MV-4-11 (cell line): Measurements from ENCODE around the gene FRZB.
"Not testable (repeated sequence)": the region's sequence is repeated elsewhere in the genome, so short reads cannot be mapped to it uniquely, and the experiment has no call there.

Experiments used
- DNase-seq: peaks from one replicate; lab custom pipeline; 2025; lab: John Stamatoyannopoulos, UW

Gene FRZB, protein sequence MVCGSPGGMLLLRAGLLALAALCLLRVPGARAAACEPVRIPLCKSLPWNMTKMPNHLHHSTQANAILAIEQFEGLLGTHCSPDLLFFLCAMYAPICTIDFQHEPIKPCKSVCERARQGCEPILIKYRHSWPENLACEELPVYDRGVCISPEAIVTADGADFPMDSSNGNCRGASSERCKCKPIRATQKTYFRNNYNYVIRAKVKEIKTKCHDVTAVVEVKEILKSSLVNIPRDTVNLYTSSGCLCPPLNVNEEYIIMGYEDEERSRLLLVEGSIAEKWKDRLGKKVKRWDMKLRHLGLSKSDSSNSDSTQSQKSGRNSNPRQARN

DNA sequence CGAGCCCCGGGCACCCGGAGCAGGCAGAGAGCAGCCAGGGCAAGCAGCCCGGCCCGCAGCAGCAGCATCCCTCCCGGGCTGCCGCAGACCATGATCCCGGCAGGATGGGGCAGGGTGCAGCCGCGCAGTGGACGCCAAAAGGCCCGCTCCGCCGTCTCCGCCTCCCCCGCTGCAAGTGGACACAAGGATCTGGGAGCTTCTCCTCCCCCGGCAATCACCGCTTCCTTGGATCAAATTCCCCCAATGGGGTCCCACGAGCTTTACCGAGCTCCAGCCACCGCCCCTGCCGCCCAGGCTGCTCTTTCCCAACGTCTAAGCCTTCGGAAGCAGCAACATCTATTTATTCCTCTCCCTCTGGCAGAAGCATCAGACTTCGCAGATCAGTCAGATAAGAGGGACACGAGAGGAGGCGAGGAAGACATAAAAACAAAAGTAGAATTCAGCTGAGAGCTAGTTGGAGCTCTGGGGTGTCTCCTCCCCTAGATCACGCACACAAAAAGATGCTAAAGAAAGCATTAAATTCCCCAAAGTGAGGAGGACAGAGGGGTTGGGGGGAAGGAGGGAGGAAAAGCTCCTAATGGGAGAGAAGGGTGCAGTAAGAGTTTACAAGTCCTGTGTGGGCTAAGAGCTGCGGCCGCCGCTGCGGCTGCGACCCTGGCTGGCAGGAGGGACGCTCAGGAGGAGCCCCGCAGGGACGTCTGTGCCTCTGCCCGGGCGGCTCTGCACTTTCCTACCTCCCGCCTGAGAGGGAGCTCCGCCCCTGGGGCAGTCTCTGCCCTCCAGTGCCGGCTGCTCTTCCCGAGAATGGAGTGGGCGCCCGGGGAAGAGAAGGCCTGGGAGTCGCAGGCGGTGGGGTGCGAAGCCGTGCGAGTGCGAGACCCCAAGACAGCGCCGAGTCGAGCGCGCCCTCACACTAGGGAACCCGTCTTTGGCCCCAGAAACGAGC is at the start of gene FRZB:
Gene FRZB, minus strand, starts transcription at position 177 of the 946 bp plus-strand sequence. Its CDS starts 85 bp downstream, at position 92.
- no peak for DNase-seq

DNA sequence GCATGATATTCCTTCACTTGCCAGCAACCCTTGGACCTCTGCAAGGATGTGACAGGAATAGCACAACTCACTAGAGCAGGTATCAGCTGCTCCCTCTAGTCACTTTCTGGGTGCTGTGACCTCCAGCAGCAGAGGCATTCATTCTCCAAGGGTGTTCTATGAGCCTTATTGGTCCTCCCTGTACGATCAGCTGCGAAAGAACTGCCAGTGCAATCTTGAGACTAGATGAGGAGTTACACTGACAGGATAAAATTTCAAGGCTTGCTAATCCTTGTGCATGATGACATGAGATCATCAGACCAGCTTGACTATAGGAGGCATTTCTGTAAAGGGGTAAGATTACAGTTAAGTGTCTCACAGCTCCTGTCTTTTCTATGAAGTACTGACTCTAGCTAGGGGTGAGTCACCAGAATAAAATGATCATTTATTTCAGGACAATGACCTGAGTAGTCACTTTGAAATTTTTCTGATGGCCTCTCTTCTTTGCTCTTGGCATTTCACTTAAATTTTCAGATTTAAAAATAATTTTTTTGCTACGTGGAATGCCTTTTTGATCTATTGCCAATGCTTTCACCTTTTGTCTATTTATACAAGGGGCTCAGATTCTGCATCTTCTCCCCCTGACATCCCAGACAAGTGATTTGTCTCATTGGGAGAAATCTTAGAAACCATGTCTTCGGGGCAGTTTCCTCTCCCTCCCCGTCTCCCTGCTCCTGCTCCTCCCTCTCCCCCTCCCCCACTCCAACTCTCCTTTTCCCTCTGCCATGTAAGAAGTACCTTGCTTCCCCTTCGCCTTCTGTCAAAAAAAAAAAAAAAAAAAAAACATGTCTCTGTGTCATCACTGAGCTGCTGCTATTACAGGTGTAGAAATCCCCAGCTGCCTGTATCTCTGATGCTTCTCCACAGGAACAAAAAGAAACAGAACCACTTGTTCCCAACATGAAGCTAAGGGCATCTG is 49.2 kb upstream of the FRZB start:
- DNase-seq = no peak

- no peak for DNase-seq
These were observed 48.4 kb upstream of the FRZB start for GRCh38 chr2:182914852-182915251.

DNA sequence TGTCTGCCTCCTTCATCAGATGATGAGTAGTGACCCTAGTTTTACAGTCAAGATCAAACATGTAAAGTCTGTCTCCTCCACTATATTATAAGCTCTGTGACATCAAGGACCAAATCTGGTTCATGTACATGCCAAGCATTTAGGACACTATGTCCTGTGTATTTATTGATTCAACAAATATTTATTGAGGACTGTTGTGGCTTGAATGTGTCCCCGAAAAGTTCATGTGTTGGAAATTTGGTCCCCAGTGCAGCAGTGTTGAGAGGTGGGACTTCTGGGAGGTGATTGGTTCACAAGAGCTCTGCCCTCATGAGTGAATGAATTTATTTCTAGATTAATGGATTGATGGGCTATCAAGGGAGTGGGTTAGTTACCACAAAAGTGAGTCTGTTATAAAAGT is 46.6 kb upstream of the FRZB start:
- DNase-seq = no peak

DNA sequence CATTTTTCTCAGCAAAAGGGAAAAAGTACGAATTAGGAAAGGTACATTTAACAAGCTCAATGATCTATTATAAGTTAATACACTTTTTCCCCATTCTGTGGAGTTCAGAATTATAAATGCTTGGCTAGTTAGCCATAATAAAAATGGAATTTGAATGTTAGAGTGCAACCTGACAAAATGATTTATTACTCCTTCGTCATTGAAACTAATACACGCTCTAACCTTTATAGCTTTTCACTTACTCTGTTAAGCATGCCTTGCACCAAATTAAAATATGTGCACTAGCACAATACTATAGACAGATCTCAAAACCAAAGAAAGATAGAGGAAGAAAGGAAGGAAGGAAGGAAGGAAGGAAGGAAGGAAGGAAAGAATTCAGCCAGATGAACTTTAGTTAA is 46.1 kb upstream of the FRZB start:
- DNase-seq = no peak

DNA sequence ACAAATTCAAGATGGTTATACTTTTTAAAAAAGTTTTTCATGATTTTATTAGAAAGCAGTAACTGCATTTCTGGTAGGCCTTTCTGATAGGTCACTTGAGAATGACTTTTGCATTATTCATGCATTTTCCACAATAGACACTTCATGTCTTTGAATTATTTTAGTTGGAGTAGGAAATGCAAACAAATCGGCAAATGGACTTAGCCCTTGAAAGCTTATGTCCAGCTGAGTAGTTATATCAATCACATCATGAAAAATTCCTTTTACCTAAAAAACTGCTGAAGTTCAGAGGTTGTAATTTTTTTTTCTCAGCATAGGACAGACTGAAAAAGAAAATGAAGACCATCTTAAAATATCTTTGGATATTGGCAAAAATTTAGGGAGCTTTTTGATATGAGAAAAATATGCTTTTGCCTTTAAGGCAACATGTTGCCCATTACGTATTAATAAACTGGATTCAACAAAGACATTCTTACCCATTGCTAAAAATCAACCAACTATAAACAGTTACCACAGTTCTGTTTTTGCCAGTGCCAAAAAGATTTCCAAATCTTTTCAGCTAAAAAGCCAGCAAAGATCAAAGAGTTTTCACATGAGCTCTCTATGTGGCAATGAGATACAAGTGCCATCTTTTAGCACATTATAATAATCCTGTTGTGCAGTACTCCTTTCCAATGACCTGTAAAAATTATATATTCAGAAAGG is 45.5 kb upstream of the FRZB start:
- no peak for DNase-seq

- no peak for DNase-seq
These were observed 44.5 kb upstream of the FRZB start for GRCh38 chr2:182910965-182911364.

- no peak for DNase-seq
These were observed 40.8 kb upstream of the FRZB start for GRCh38 chr2:182907081-182907830.

DNA sequence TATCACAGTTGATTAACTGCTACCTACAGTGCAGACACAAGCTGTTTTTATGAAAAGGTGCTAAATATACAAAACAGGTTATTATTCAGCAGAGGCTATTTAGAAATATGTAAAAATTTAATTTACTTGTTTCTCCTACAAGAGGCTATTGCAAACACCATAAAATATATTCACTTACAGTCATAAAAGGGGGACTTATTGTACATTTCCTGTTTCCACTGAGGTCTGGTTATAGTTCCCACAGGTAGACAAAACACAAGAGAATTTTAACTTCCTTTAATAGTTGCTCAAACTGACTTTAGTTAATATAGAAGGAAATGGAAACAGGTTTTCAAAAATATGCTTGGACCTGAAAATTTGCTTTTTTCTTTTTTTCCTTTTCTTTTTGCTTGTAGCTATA is 40.0 kb upstream of the FRZB start:
- DNase-seq = no peak

DNA sequence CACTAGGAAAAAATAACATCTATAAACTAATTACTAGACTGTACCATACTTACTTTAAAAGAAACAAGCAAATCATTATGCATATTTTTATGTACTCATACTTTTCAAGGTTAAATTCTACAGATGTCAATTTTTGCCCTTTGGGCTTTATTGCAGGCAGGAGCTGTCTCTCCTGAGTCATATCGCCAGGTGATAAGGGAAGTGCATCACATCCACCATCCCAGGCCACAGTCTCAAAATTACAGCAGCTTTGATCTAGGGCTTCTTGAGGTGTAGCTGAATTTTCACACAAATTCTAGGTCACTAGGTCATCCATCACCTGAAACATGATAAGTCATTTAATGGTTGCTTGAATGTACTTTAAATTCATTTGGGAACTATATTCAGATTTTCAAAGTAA is 38.4 kb upstream of the FRZB start:
- DNase-seq = no peak

DNA sequence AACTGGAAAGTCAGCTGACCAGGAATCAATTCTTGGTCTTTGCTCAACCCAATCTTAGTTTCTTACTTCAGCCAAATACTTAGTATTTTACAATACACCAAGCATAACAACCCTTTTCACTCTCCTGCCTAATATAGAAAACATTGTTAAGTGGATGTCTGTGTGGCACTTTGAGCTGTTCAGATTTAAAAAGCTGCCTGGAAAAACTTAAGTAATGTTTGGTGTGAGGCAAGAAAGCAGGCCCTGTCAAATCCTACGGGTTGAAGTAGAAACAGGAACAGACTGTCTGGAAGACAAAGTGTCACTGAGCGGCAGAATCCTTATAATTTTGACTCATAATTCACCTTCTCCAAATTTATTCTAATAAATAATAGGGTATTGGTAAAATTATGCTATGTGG is 37.1 kb upstream of the FRZB start:
- no peak for DNase-seq

DNA sequence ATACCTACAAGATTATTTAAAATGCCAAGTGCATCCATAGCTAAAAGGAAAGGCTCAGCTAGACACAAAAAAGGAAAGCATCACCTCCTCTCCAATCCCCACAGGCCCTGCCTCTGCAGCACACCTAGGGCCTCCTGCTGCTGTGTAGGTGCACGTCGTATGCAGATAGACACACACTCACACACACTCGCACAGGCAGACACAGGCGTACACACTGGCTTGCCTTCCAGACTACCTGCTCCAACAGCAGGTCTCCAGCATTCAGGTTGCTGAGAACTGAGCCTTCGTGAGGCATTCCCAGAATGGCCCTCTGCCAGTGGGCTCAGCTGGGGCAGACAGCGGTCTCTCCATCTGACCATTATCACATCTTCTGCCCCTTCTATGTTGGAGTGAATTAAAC is 35.3 kb upstream of the FRZB start:
- no peak for DNase-seq

GRCh38 chr2:182898718-182899117 is 32.3 kb upstream of the FRZB start:
- no peak for DNase-seq

GRCh38 chr2:182897137-182897536 is 30.7 kb upstream of the FRZB start:
- no peak for DNase-seq

DNA sequence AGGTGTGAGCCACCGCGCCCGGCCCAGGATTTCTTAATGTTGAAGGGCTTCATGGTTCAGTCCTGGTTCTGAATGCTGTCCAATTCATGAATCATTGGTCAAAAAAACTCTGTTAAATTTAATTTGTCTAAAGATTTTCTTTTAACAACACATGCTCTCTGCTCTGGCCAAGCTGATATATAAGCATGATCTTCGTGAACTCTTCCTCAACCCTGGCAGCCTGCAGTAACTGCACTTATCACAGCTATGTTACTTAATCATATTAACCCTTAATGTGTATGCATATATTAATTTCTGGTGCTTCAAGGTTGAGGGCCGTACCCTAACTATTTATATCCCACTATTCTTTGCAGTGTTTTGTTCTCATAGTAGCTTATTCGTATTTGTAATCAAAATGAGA is 29.4 kb upstream of the FRZB start:
- no peak for DNase-seq

- DNase-seq = no peak
These were observed 28.7 kb upstream of the FRZB start for GRCh38 chr2:182895169-182895568.

DNA sequence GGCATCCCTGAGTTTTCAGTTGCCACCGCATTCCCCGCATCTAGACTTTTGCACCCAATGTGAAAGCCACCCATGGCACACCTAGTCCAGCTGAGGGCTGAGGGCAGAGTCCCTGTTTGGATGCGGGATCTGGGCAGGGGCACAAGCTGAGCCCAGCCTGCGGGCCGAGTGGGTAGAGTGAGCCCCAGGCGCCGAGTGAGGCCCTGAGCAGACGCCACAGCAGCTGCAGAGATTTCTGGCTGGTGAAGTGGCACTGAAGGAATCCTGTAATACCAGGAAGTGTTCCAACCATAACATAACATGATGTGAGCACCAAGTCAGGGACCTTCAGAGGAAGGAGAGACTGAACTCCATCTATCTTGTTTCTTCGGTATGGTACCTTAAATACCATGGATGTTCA is 27.7 kb upstream of the FRZB start:
- no peak for DNase-seq

DNA sequence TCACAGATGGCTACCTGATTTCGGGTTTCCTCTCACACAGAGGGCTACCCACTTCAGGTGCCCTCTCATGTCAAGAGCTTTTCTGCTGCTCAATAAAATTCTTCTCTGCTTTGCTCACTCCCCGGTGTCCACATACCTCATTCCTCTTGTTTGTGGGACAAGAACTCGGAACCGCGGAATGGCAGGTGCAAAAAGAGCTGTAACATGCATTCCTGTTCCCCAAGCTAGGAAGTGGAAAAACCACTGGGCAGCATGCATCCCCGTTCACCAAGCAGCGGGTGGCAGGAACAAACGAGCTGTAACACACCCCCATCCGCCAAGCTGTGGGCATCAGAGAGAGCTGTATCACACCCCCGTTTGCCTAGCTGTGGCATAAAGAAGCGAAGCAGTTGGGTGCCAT is 27.2 kb upstream of the FRZB start:
- DNase-seq = no peak

DNA sequence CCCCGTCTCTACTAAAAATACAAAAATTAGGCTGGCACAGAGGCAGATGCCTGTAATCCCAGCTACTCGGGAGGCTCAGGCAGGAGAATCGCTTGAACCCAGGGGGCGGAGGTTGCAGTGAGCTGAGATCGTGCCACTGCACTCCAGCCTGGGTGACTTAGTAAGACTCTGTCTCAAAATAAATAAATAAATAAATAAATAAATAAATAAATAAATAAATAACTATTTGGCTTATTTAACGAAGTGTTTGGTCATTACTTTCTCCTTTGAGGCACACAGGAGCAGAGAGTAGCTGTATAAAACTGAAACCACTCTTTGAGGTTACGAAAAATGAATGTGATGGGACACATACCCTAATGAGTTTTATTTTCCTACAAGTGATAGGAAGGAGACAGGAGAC is 26.6 kb upstream of the FRZB start:
- not testable (repeated sequence) for DNase-seq

- no peak for DNase-seq
These were observed 25.2 kb upstream of the FRZB start for GRCh38 chr2:182891611-182892010.
